ENCODE results near the gene BRD3OS.

The BRD3OS gene

GRCh38 chr9:134035041-134036039 lies 10.1 kb downstream of the BRD3OS start:
- no peak for DNase-seq

DNA sequence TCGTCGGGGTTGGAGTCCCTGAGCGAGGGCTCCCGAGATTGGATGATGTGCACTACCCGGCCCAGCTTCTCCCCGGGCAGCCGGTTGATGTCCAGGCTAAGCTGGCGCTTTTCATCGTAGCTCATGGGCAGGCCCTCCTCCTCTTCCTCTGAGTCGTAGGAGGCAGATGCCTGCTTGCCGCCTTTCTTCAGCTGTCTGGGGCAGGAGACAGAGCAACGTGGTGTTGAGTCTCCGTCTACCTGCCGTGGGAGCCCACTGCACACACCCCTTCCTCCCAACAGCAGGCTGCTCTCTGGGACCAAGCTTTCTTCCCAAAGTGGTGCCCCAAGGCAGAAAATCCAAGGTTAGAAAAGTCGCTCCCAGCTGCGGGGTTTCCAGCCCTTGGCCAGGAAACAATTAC lies 10.8 kb downstream of the BRD3OS start:
- no peak for DNase-seq

DNA sequence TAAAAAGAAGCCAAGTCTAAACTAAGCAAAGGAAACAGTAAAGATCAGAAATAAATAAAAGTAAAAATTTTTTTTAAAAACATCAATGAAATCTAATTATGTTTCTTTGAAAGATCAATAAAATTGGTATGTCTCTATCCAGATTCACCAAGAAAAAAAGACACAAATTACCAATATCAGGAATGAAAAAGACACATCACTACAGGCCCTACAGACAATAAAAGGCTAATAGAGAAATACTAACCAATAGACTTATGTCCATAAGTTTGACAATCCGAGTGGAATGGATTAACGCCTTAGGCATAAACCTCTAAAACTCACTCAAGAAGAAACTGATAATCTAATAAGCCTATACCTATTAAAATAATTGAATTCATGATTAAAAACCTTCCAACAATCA lies 12.4 kb downstream of the BRD3OS start:
- DNase-seq: no peak

DNA sequence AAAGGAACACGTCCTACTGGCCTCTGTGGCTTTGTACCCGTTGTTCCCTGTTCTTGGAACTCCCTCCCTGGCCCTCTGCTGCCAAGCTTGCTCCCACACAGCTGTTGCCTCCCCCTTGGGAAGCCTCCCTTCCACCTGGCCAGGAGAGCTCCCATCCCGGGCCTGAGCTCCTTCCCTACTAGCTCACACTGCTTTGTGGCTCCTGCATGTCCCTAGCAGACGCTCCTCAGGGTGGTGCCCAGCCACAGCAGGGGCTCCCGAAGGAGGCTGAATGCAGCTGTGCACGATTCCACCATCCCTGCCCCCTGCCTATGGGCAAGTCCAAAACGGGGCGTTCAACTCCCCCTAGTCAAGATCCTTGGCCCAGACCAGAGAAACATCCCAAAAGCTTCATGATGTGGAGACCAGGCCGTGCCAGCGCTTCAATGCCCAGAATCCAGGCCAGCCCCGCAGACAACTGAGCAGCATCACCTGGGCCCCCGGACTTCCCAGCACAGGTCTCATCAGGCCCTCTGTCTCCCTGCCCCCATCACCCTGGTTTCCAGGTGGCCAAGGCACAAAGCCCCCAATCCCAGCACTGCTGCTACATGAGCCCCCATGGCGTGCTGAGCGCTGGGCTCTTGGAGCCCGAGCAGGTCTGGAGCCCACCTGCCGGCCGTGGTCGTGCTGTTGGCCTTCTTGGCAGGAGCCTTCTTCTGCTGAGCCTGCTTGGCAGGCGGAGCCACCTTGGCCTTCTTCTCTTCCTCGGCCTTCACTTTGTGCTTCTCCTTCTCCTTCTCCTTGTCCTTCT lies 14.3 kb downstream of the BRD3OS start:
- no peak for DNase-seq

GRCh38 chr9:134040176-134040565 lies 14.9 kb downstream of the BRD3OS start:
- no peak for DNase-seq

DNA sequence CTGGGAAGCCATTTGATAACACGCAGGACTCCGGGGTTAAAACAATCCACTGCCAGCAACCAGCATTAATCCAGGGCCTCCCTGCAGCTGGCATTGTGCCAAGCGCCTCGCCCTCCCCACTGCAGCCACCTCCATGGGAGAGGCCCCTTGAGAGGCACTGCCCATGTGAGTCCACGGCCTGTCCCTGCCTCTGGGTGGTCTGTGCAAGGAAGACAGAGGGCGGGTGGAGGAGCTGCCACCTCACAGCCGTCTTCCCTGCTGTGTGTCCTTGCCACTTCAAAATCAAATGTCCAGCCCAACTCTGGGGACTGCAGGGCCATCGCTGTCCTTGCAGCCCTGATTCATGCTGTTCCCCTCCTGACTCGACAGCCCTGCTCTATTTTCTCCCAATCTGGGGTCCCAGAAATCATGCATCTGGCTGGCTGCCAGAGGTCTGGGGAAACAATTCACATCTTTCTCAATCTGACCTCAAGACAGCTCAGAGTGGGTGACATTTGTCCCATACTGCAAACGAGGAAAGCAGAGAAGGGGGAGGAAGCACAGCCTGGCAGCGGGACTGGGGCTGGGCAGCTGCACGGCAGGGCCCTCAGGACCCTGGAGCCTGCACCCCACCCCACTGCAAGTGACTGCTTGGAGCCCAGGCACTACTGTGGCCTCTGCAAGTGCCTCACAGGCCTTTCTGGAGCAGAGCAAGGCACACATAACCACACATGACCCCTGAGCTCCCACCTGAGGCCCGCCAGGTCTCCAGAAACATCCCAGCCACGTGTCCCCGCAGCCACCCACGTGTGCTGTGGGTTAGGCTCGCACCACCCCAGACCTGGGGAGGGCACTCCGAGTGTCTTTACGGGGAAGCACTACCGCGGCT lies 15.7 kb downstream of the BRD3OS start:
- DNase-seq: no peak

DNA sequence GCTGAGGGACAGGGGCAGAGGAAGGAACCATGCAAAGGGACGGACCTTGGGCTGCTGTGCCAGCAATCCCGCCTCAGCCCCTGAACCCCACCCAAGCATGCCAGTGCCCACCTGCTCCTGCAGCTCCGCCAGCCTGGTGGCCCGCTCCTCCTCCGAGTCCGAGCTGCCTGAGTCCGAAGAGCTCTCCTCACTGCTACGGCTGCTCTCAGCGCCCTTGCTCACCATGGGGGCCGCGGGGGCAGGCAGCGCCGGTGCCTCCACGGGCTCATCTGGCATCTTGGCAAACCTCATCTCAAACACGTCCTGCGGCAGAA lies 16.3 kb downstream of the BRD3OS start:
- DNase-seq: no peak

- no peak for DNase-seq
Measured at GRCh38 chr9:134043531-134043988, 18.3 kb downstream of the BRD3OS start.

GRCh38 chr9:134044944-134045343 lies 19.7 kb downstream of the BRD3OS start:
- no peak for DNase-seq

DNA sequence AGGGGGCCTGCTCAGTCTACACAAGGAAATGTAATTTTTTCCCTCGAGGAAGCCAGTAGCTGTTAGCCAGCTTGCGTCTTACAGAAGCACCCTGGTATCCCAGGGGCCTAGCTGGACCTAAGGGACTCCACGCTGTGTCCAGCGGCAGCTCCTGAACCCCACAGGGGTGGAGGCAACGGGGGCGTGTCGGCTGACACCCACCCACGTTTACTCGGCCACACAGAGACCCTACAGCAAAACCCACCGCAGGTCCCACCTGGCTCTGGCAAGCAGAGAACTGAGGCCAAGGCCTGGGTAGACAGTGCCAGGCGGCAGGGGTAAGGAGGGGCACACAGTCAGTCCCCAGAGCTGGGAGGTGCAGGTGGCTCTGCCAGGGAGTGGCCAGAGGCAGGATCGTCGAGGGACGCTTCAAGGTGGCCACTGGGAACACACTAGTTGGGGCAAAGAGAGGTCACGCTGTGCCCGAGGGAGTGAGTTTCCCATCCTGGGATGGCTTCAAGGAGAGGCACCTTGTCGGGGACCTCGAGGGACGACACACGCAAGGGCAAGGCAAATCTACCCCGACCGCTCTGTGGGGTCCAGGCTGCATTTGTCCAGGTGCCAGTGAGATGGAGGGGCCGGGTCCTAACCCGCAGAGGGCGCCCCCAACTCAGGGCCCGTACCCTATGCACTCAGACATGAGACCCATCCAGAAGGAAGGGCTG lies 20.7 kb downstream of the BRD3OS start:
- DNase-seq: no peak

DNA sequence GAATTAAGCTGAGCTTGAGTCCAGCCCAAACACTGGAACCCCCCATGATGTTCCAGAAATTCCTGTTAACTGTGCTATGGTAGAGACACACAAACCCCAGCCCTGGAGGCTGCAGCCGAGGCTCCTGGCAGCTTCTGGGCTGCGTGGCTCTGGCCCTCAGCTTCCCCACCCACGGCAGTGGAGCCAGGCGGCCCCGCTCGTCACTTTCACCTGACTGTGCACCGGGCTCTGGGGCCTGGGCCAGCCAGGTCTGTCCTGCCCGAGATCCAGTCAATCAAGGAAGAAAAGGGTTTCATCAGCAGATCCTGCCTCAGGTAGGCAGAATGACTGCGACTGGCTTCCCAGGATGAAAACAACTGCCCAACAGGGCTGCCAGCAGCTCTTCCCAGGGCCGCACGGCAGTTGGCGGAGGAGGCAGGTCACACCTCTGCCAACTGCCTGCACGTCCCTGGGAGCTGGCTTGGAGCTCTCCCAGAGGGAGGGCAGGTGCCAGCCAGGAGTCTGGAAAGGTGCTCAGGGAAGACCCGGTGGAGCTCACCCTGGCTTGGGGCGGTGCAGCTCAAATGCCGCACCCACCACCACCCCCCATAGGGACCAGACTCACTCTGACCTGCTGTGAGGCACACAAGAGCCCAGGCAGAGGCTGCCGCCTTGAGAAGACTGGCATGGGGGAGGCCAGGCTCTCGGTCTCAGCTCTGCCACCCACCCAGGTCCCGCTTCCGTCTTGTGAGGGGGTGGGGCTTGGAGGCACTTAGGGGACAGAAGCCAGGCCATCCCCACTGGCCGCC lies 21.8 kb downstream of the BRD3OS start:
- no peak for DNase-seq

- no peak for DNase-seq
Measured at GRCh38 chr9:134047868-134048581, 22.7 kb downstream of the BRD3OS start.

DNA sequence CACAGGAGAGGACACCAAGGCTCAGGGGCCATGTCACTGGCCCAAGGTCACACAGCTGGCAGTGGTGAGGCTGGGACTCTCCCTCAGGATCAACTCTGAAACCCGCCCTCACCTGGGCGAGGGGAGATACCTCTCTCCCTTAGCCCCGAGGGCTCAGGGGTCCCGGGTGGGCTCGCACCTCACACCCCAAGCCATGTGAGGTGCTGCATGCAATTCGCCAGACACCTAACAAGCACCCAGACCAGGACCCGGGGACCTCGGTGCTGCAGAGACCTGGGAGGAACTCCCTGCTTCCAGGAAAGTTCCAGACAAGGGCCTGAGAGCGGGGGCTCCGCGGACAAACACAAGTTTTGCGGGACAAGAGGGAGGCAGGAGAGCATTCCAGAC lies 23.3 kb downstream of the BRD3OS start:
- no peak for DNase-seq

- no peak for DNase-seq
Measured at GRCh38 chr9:134049236-134049635, 24.0 kb downstream of the BRD3OS start.

GRCh38 chr9:134049772-134050588 lies 24.7 kb downstream of the BRD3OS start:
- no peak for DNase-seq

DNA sequence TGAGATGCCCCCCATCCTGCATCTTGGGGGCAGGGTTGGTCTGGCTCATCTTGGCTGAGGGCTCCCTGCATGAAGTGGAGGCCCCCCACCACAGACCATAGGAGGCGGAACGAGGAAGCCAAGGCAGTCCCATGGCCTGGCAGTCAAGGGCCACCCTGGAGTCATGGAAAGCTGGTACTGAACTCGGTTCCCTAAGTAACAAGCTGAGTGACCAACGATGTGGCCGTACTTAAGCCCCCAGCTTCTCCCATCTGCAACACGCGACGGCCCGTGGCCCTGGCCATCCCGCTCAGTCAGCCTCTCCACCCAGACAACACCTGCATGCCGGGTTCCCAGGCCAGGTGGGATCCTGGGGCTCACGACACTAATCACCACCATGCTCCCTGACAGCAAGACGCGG lies 25.4 kb downstream of the BRD3OS start:
- DNase-seq: no peak

GRCh38 chr9:134051319-134051718 lies 26.0 kb downstream of the BRD3OS start:
- no peak for DNase-seq

GRCh38 chr9:134052491-134052890 lies 27.2 kb downstream of the BRD3OS start:
- DNase-seq: no peak

DNA sequence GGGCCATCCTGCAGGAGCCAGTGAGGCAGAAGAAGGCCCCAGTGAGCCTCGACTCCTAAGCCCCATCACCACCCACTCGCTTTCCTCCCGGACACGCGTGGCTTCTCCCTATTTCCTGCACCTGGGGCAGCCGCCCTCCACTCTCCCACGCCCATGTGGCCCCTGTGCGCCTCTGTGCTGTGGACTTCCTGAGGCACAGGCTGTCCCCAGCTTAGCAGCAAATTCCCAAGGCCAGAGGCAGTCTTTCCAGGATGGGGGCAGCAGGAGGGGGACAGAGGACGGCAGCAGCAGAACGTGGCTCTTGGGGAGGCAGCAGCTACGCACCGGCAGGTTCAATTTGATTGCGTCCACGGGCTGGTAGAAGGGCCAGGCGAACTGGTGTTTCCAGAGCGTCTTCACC lies 27.7 kb downstream of the BRD3OS start:
- no peak for DNase-seq

- DNase-seq: no peak
Measured at GRCh38 chr9:134053401-134053871, 28.2 kb downstream of the BRD3OS start.

Measured in stimulated activated CD4-positive, alpha-beta T cell treated with anti-CD3 and anti-CD28 coated beads, Interleukin-12 subunit alpha, Interleukin-12 subunit beta, amount 100 ng/mL, for 4 hours (primary cell).